ENCODE results near the gene GPR22. TPM values are rescaled to one million over a fixed set of nuclear protein-coding genes. Genes with fewer than 3 reads are reported as not detected.

Gene GPR22
- total and polyA plus RNA-seq, 10 of the 15 experiments (the other 5 are each of a cell fraction or from before 2014, with no cell fraction given) = 0.11 to 0.71 (median 0.47) TPM; not detected in 6

GRCh38 chr7:107472116-107472515 lies 2.3 kb downstream of the GPR22 start:
- no peaks in the 10 kb centered on the region for H3K27me3 ChIP-seq (replicated peaks in 1 of 2; ENCODE audit: control insufficient read depth in 2 of 2, insufficient read depth in 2 of 2, low read length in 1 of 2)
- H4K20me1 ChIP-seq (ENCODE audit: control insufficient read depth, insufficient read depth) = no peaks in the 10 kb centered on the region
- in situ Hi-C loops (cut with MboI) = no loop called here
- no peaks in the 10 kb centered on the region; a peak in 1 of 4 replicates for H3K36me3 ChIP-seq (ENCODE audit: control insufficient read depth in 2 of 2, insufficient read depth in 2 of 2, low read length in 1 of 2)
- ChIA-PET RAD21 (ENCODE audit: unreplicated experiment) (interaction anchor here (1.4 kb wide), 1 partner anchor 9 kb away, joined by 4 read pairs; no protein-coding TSS in a partner anchor), SMC1A (ENCODE audit: uncharacterized antibody, unreplicated experiment) (interaction anchor here (1.2 kb wide), 2 partner anchors 24 to 29 kb away, joined by 3 read pairs; no protein-coding TSS in a partner anchor), CTCF (interaction anchor here (1.2 to 1.3 kb wide), 3 partner anchors 8 to 400 kb away, joined by 3 to 6 read pairs (median 3); no protein-coding TSS in a partner anchor), POLR2A (no interaction called here)
- TF ChIP-seq ESRRA (IDR thresholded peaks at IDR 0.05; ENCODE audit: low read length) = no peak
- FAIRE-seq (no peak), ATAC-seq (no peak), DNase-seq (ENCODE audit: low read depth, low spot score) (no peak)
- no peak overlapping the region for H3K4me3 ChIP-seq
- no peak overlapping the region for H3K27ac ChIP-seq (ENCODE audit: control insufficient read depth, insufficient read depth)
- no peaks in the 10 kb centered on the region for H3K9me3 ChIP-seq (replicated peaks; ENCODE audit: control insufficient read depth, insufficient read depth, low read length)
- H3K79me2 ChIP-seq (ENCODE audit: control insufficient read depth, insufficient read depth, low read length) = no peaks in the 10 kb centered on the region
- H3K4me2 ChIP-seq (ENCODE audit: control insufficient read depth, insufficient read depth) = no peak overlapping the region
- no peaks in the 10 kb centered on the region for H3K4me1 ChIP-seq (ENCODE audit: control insufficient read depth, insufficient read depth, low read length)
- BruUV-seq (replicated peaks) = no TSS peak
- H2AFZ ChIP-seq (ENCODE audit: control insufficient read depth, low read depth, low read length) = no peak overlapping the region
- no peak overlapping the region for H3K9ac ChIP-seq (ENCODE audit: control insufficient read depth, insufficient read depth, low read length)
- 75% methylated on average over 3 of the region's 3 CpGs for WGBS (ENCODE audit: insufficient coverage, insufficient replicate concordance, low lambda C conversion rate, missing lambda C conversion rate)
- intact Hi-C loops (cut with micrococcal nuclease; ENCODE audit: unreplicated experiment) = no loop called here

GRCh38 chr7:107474104-107474521 lies 4.3 kb downstream of the GPR22 start:
- WGBS (ENCODE audit: insufficient coverage, insufficient replicate concordance, low lambda C conversion rate, missing lambda C conversion rate) = 83% methylated on average over 5 of the region's 5 CpGs
- Histone ChIP-seq H3K79me2 (ENCODE audit: control insufficient read depth, insufficient read depth, low read length) (no peaks in the 10 kb centered on the region), H2AFZ (ENCODE audit: control insufficient read depth, low read depth, low read length) (no peak overlapping the region), H3K4me3 (no peak overlapping the region), H3K4me2 (ENCODE audit: control insufficient read depth, insufficient read depth) (no peak overlapping the region), H3K9me3 (replicated peaks; ENCODE audit: control insufficient read depth, insufficient read depth, low read length) (no peaks in the 10 kb centered on the region), H3K9ac (ENCODE audit: control insufficient read depth, insufficient read depth, low read length) (no peak overlapping the region), H4K20me1 (ENCODE audit: control insufficient read depth, insufficient read depth) (no peaks in the 10 kb centered on the region), H3K27ac (ENCODE audit: control insufficient read depth, insufficient read depth) (no peak overlapping the region), H3K27me3 (replicated peaks in 1 of 2; ENCODE audit: control insufficient read depth in 2 of 2, insufficient read depth in 2 of 2, low read length in 1 of 2) (no peaks in the 10 kb centered on the region), H3K4me1 (ENCODE audit: control insufficient read depth, insufficient read depth, low read length) (no peaks in the 10 kb centered on the region), H3K36me3 (ENCODE audit: control insufficient read depth in 2 of 2, insufficient read depth in 2 of 2, low read length in 1 of 2) (no peaks in the 10 kb centered on the region; a peak in 1 of 4 replicates)
- SMC1A ChIA-PET (ENCODE audit: uncharacterized antibody, unreplicated experiment) = no interaction called here
- RAD21 ChIA-PET (ENCODE audit: unreplicated experiment) = no interaction called here
- no peak for DNase-seq (ENCODE audit: low read depth, low spot score)
- POLR2A ChIA-PET = no interaction called here
- BruUV-seq (replicated peaks) = no TSS peak
- in situ Hi-C loops (cut with MboI) = no loop called here
- FAIRE-seq = no peak
- no peak for ATAC-seq
- intact Hi-C loops (cut with micrococcal nuclease; ENCODE audit: unreplicated experiment) = no loop called here
- CTCF ChIA-PET = no interaction called here
- TF ChIP-seq STAT3 (IDR thresholded peaks at IDR 0.05; ENCODE audit: low read depth, low read length) = no peak
- no peak for TF ChIP-seq TCF7 (IDR thresholded peaks at IDR 0.05; ENCODE audit: borderline replicate concordance)
- TF ChIP-seq HDAC2 (IDR thresholded peaks at IDR 0.05) = no peak
- no peak for TF ChIP-seq USF2 (IDR thresholded peaks at IDR 0.05; ENCODE audit: borderline replicate concordance, low read depth, low read length)
- no peak for TF ChIP-seq NR2C2 (IDR thresholded peaks at IDR 0.05; ENCODE audit: borderline replicate concordance, control insufficient read depth, insufficient read length, low read depth)
- no peak for TF ChIP-seq SP1 (IDR thresholded peaks at IDR 0.05; ENCODE audit: low read depth, low read length)
- no peak for TF ChIP-seq SIN3A (IDR thresholded peaks at IDR 0.05; ENCODE audit: low read depth, low read length)
- no peak for TF ChIP-seq MEF2A (IDR thresholded peaks at IDR 0.05; ENCODE audit: insufficient read depth, low read depth, low read length)
- no peak for TF ChIP-seq REST (IDR thresholded peaks at IDR 0.05; ENCODE audit: low read depth, low read length)
- no peak for TF ChIP-seq RFX5 (IDR thresholded peaks at IDR 0.05; ENCODE audit: low read depth, low read length)

Measured in GM12878 (cell line).